GM12875 (cell line): Measurements from ENCODE around the gene PTPRH.

Experiments
- H3K4me3 ChIP-seq: one replicate; pipeline ENCODE4 v1.5.1; 2011; ENCODE audit warnings: low read depth, low read length, control low read depth
- CTCF ChIP-seq: IDR thresholded peaks from 2 replicates; pipeline ENCODE4 v1.5.1; 2011; ENCODE audit warnings: low read depth, mild to moderate bottlenecking, control low read depth, inconsistent platforms, low read length, moderate library complexity, borderline replicate concordance; ENCODE audit not compliant: insufficient read depth

Gene PTPRH

GRCh38 chr19:55196803-55197202 lies 12.5 kb downstream of the PTPRH start:
- no peak overlapping the region for H3K4me3 ChIP-seq
- no peak for TF ChIP-seq CTCF

GRCh38 chr19:55193481-55193880 lies 15.8 kb downstream of the PTPRH start:
- TF ChIP-seq CTCF: no peak
- H3K4me3 ChIP-seq: no peak overlapping the region

DNA sequence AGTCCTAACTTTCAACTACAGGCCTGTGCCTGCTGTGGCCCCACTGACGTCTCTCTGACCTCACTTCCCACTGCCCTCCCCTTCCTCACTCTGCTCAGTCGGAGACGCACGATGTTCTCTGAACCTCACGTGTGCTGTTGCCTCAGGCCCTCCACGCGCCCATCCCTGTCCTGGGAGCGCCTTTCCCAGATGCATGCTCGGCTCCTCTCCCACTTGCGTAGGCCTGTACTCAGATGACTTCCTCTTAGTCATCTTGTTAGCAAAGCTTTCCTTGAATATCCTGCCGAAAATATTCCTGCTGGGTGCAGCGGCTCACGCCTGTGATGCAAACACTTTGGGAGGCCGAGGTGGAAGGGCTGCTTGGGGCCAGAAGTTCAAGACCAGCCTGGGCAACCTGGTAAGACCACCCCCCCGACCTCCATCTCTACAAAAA lies 19.9 kb downstream of the PTPRH start:
- H3K4me3 ChIP-seq: no peak overlapping the region
- no peak for TF ChIP-seq CTCF

- no peak overlapping the region for H3K4me3 ChIP-seq
- TF ChIP-seq CTCF: no peak
These were observed 20.7 kb downstream of the PTPRH start for GRCh38 chr19:55188625-55189024.

DNA sequence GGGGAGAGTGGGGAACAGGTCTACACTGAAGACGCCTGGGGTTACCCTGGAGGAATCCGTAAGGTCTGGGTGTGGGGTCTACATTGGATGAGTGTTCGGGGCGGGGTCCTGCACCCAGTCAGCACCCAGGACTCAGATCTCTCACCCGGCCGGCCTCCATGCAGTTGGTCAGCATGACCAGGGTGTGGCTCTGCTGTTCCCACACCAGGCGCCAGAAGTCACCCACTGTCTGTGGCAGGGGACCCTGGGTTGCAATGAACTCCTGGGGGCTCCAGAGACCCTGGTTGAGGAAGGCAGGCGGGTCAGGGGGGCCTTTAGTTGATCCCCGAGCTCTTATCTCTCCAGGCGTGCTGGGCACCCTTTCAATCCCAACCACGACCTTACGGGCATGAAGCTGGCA lies 23.2 kb downstream of the PTPRH start:
- no peak for TF ChIP-seq CTCF
- H3K4me3 ChIP-seq: no peak overlapping the region

GRCh38 chr19:55181740-55182139 lies 27.6 kb downstream of the PTPRH start:
- no peak overlapping the region for H3K4me3 ChIP-seq
- TF ChIP-seq CTCF: no peak

GRCh38 chr19:55179606-55180484 lies 29.5 kb downstream of the PTPRH start, which contains the start of gene SYT5:
TSS of gene SYT5 (minus strand) at chr19:55180289. CDS start at chr19:55179041, 1,248 bp downstream.
- TF ChIP-seq CTCF: no peak
- no peak within 1 kb of the TSS for H3K4me3 ChIP-seq
